ENCODE data around the gene ACTN1. TPM values are rescaled to one million over a fixed set of nuclear protein-coding genes. Genes with fewer than 3 reads are reported as not detected.

Gene ACTN1
- total RNA-seq, 1 donor from 2014 or later, result 70.7 TPM

DNA sequence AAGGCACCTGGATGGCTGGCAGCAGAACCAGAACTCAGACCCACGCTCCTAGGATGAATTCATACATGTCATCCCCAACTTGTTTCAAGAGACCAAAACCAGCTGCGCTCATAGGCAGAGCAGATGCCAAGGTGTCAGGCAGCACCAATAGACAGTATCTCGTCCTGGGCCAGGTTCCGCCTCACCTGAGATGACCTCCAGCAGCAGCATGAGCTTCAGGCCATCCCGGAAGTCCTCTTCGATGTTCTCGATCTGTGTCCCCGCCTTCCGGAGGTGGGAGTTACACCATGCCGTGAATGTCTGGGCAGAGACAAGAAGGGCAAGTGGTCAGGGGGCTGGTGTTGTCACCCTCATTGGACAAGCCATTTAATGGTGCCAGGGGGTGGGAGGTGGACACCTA is 53.7 kb downstream of the ACTN1 start:
- Histone ChIP-seq H3K27ac (no peak overlapping the region), H3K9ac (no peak overlapping the region), H3K27me3 (no peaks in the 10 kb centered on the region), H3F3A (ENCODE audit: low read depth) (no peaks in the 10 kb centered on the region), H3K9me3 (ENCODE audit: low read depth) (no peaks in the 10 kb centered on the region), H3K4me3 (no peak overlapping the region), H3K79me2 (ENCODE audit: low read depth) (peaks cover 59% of the 10 kb centered on the region), H2AFZ (replicated peaks) (no peak overlapping the region), H3K4me1 (peaks cover 29% of the 10 kb centered on the region), H3K4me2 (no peak overlapping the region), H4K20me1 (ENCODE audit: low read depth) (peaks cover 42% of the 10 kb centered on the region), H3K36me3 (no peaks in the 10 kb centered on the region)
- H3K4me1 Mint-ChIP-seq, result peaks cover 35% of the 10 kb centered on the region
- H3K27ac Mint-ChIP-seq, result no peak overlapping the region
- peaks cover 30% of the 10 kb centered on the region for H3K36me3 Mint-ChIP-seq
- peaks cover 9% of the 10 kb centered on the region for H3K9me3 Mint-ChIP-seq
- DNase-seq (ENCODE audit: low spot score), result no peak
- H3K27me3 Mint-ChIP-seq (ENCODE audit: insufficient read depth, low read depth), result no peaks in the 10 kb centered on the region
- H3K4me3 Mint-ChIP-seq, result no peak overlapping the region
- TF ChIP-seq CTCF (IDR thresholded peaks at IDR 0.05) (no peak), EZH2phosphoT487 (IDR thresholded peaks at IDR 0.05) (no peak), EZH2 (IDR thresholded peaks at IDR 0.05) (no peak)

- Histone ChIP-seq H4K20me1 (ENCODE audit: low read depth) (peaks cover 33% of the 10 kb centered on the region), H3K9me3 (ENCODE audit: low read depth) (no peaks in the 10 kb centered on the region), H3K4me3 (no peak overlapping the region), H3K27me3 (no peaks in the 10 kb centered on the region), H2AFZ (replicated peaks) (no peak overlapping the region), H3K27ac (no peak overlapping the region), H3K36me3 (no peaks in the 10 kb centered on the region), H3K79me2 (ENCODE audit: low read depth) (peaks cover 52% of the 10 kb centered on the region), H3K4me2 (no peak overlapping the region), H3K9ac (no peak overlapping the region), H3F3A (ENCODE audit: low read depth) (no peaks in the 10 kb centered on the region), H3K4me1 (peaks cover 29% of the 10 kb centered on the region)
- no peaks in the 10 kb centered on the region for H3K27me3 Mint-ChIP-seq (ENCODE audit: insufficient read depth, low read depth)
- TF ChIP-seq EZH2 (IDR thresholded peaks at IDR 0.05) (no peak), CTCF (IDR thresholded peaks at IDR 0.05) (no peak), EZH2phosphoT487 (IDR thresholded peaks at IDR 0.05) (no peak)
- peak overlapping the region; percentile 93 for H3K27ac Mint-ChIP-seq
- H3K9me3 Mint-ChIP-seq, result peaks cover 9% of the 10 kb centered on the region
- peaks cover 31% of the 10 kb centered on the region for H3K4me1 Mint-ChIP-seq
- no peak overlapping the region for H3K4me3 Mint-ChIP-seq
- peaks cover 35% of the 10 kb centered on the region for H3K36me3 Mint-ChIP-seq
- DNase-seq (ENCODE audit: low spot score), result peak; percentile 58
These were observed 54.6 kb downstream of the ACTN1 start for GRCh38 chr14:68924186-68925158.

DNA sequence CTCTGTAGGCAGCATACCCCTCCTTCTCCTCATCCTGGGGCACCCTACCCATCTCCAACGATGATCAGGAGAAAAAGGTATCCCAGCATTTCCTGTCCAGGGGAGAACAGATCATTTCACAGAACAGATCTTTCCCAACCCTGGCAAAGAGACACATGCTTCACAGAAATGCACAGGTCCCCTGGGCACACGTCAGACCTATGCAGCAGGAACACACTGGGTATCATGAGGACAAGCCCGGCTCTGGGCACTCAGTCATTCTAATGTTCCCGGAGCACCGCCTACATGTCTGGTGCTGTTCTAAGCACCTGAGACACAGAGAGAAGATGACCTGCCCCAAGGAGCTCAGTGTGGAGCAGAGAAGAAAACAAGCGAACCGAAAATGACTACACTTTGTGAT is 56.2 kb downstream of the ACTN1 start:
- no peak overlapping the region for H2AFZ ChIP-seq (replicated peaks)
- no peaks in the 10 kb centered on the region for H3K36me3 ChIP-seq
- no peaks in the 10 kb centered on the region for H3K27me3 ChIP-seq
- Mint-ChIP-seq H3K9me3 (peaks cover 9% of the 10 kb centered on the region), H3K36me3 (peaks cover 42% of the 10 kb centered on the region), H3K4me3 (no peak overlapping the region), H3K4me1 (peaks cover 18% of the 10 kb centered on the region), H3K27ac (peak overlapping the region; percentile 17), H3K27me3 (ENCODE audit: insufficient read depth, low read depth) (no peaks in the 10 kb centered on the region)
- no peaks in the 10 kb centered on the region for H3F3A ChIP-seq (ENCODE audit: low read depth)
- peaks cover 40% of the 10 kb centered on the region for H3K79me2 ChIP-seq (ENCODE audit: low read depth)
- no peak overlapping the region for H3K9ac ChIP-seq
- TF ChIP-seq EZH2 (IDR thresholded peaks at IDR 0.05) (no peak), EZH2phosphoT487 (IDR thresholded peaks at IDR 0.05) (no peak), CTCF (IDR thresholded peaks at IDR 0.05) (no peak)
- H3K4me3 ChIP-seq, result no peak overlapping the region
- no peak overlapping the region for H3K4me2 ChIP-seq
- peaks cover 20% of the 10 kb centered on the region for H4K20me1 ChIP-seq (ENCODE audit: low read depth)
- no peak for DNase-seq (ENCODE audit: low spot score)
- no peaks in the 10 kb centered on the region for H3K9me3 ChIP-seq (ENCODE audit: low read depth)
- H3K4me1 ChIP-seq, result peaks cover 20% of the 10 kb centered on the region
- peak overlapping the region; percentile 44 for H3K27ac ChIP-seq
